Motor neuron (in vitro differentiated cells): ENCODE results near the gene EFNA1. TPM values are rescaled to one million over a fixed set of nuclear protein-coding genes. Genes with fewer than 3 reads are reported as not detected.
A peak's percentile ranks its signal among the peaks of the same experiment; 100 is the strongest.

ENCODE experiments used
- ATAC-seq, 8 experiments: fragments of 200-7000 bp; cut with Tn5 transposase; replicated peaks in 6 of 8; 2 replicates each; pipeline ENCODE4 v1.8.0; 2021; ENCODE audit warnings: mild to moderate bottlenecking in 8 of 8, moderate library complexity in 8 of 8
- H3K27ac ChIP-seq, 2 donors: fragments of 250-450 bp; sonication (Bioruptor Pico); 2 replicates each; pipeline ENCODE4 v1.9.0; 2021; ENCODE audit warnings: antibody characterized with exemption in 2 of 2, mild to moderate bottlenecking in 2 of 2, moderate library complexity in 1 of 2
- H3K4me1 ChIP-seq, 2 donors: fragments of 250-450 bp; sonication (Bioruptor Pico); replicated peaks in 1 of 2; 2 replicates each; pipeline ENCODE4 v1.6.1; 2021; ENCODE audit warnings: antibody characterized with exemption in 2 of 2, mild to moderate bottlenecking in 2 of 2, moderate library complexity in 1 of 2
- H3K4me3 ChIP-seq, 5 donors: fragments of 250-450 bp; sonication (Bioruptor Pico); 2 replicates each; pipeline ENCODE4 v1.9.0; 2021; ENCODE audit warnings: antibody characterized with exemption in 5 of 5, mild to moderate bottlenecking in 5 of 5, moderate library complexity in 4 of 5
- WGBS, 10 experiments: fragments of 450-650 bp; shearing (Covaris generic); methylation state at CpG; one replicate each; pipeline ENCODE4 v1.0.0; 2022; 5-methylcytosine and 5-hydroxymethylcytosine counted together
- in situ Hi-C, 9 experiments: fragments of 400-800 bp; cut with MboI; loops; one replicate each; pipeline ENCODE4 v1.15.0; 2021; ENCODE audit warnings: low sequenced_read_pairs in 9 of 9, low pct_unique_long_range_greater_than_20kb in 2 of 9; ENCODE audit not compliant: unreplicated experiment in 9 of 9
- total RNA-seq, 8 experiments: library from RNA; unstranded; fragments of 300-600 nt; gene quantifications; 2 replicates each; pipeline versions ENCODE4 v1.2.3 to v1.2.4, GENCODE V29; 2022

The EFNA1 gene
- total RNA-seq, 8 experiments from 2014 or later, result 0.92 to 61.0 (median 1.6) TPM

DNA sequence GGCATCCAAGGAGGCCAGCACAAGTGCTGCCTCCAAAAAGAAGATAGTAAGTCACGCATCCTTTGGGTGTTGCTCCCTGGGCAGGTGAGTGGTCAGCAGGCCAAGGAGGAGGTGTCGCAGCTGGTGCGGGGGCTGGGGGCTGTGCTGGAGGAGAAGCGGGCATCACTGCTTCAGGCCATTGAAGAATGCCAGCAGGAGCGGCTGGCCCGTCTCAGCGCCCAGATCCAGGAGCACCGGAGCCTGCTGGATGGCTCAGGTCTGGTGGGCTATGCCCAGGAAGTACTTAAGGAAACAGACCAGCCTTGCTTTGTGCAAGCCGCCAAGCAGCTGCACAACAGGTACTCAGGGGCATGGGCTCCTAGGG, 50.2 kb downstream of the EFNA1 start:
- no peak overlapping the region for H3K4me3 ChIP-seq
- H3K4me1 ChIP-seq, result peaks cover 10 to 11% of the 10 kb centered on the region in 2 donors
- no peak for ATAC-seq
- in situ Hi-C loops, result no loop called here
- WGBS, 10 experiments, result 80 to 98% (median 93%) methylated on average over 1 to 7 of the region's 9 CpGs; no CpG with 5 or more reads in 6 of the 10 experiments
- no peak overlapping the region for H3K27ac ChIP-seq

DNA sequence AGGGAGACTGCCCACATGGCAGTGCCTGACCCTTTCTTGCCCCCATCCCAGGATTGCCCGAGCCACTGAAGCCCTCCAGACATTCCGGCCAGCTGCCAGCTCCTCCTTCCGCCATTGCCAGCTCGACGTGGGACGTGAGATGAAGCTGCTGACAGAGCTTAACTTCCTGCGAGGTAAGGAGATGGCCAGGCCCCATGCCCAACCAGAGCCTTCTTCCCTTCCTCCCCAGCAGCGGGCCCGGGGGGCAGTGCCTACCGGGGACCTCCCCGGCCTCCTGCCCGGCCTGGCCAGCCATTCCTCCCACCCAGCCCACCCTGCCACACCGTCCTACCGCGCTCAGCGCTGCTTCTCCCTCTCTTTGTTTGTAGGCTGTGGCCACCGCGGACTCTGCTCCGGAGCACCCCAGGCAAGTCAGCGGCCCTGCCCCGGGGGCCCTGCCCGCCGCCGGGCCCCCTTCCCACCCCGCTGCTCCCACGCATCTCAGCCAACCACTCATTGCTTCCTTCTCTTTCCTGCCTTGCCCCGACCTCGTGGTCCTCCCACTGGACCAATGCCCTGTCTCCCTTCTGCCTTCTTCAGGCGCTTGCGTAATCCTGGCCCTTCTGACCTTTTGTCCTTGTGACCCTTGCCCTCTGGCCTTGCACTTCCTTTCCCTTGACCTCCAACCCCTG, 50.9 kb downstream of the EFNA1 start:
- in situ Hi-C loops, result no loop called here
- peaks cover 10 to 11% of the 10 kb centered on the region in 2 donors for H3K4me1 ChIP-seq
- WGBS, 10 experiments, result 67 to 100% (median 95%) methylated on average over 1 to 11 of the region's 30 CpGs; no CpG with 5 or more reads in 4 of the 10 experiments
- no peak overlapping the region for H3K4me3 ChIP-seq
- ATAC-seq, result no peak
- no peak overlapping the region for H3K27ac ChIP-seq

DNA sequence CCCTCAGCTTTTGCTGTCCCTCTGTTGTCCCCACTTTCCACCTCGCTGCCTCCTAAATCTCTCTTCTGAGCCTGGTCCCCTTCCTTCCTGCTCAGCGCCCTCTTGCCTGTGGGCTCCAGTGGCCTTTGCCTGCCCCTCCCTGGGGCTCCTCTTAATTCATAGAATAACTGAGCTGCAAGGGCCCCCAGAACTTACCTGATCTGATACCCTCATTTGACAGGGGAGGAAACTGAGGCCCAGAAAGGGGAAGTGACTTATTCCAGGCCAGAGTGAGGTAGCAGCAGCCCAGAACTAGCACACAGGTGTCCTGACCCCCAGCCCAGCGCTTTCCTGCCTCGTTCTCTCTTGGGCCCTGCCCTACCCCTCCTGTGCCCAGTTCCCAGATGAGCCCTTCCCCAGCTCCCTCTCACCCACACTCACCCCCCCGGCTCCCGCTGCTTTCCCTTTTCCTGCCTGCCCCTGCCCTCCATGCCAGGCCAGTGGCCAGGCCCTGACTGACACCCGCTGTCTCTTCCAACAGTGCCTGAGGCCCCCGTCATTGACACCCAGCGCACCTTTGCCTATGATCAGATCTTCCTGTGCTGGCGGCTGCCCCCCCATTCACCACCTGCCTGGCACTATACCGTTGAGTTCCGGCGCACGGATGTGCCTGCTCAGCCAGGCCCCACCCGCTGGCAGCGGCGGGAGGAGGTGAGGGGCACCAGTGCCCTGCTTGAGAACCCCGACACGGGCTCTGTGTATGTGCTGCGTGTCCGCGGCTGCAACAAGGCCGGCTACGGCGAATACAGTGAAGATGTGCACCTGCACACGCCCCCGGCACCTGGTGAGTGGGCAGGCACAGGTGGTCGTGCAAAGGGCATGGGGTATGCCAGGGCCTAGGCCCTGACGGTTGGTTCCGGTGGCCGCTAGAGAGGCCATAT, 51.7 kb downstream of the EFNA1 start:
- 71 to 100% (median 98%) methylated on average over 1 to 20 of the region's 31 CpGs; no CpG with 5 or more reads in 2 of the 10 experiments for WGBS, 10 experiments
- H3K27ac ChIP-seq, result no peak overlapping the region
- no peak overlapping the region for H3K4me3 ChIP-seq
- peaks cover 10 to 11% of the 10 kb centered on the region in 2 donors for H3K4me1 ChIP-seq
- no peak for ATAC-seq
- in situ Hi-C loops, result no loop called here

DNA sequence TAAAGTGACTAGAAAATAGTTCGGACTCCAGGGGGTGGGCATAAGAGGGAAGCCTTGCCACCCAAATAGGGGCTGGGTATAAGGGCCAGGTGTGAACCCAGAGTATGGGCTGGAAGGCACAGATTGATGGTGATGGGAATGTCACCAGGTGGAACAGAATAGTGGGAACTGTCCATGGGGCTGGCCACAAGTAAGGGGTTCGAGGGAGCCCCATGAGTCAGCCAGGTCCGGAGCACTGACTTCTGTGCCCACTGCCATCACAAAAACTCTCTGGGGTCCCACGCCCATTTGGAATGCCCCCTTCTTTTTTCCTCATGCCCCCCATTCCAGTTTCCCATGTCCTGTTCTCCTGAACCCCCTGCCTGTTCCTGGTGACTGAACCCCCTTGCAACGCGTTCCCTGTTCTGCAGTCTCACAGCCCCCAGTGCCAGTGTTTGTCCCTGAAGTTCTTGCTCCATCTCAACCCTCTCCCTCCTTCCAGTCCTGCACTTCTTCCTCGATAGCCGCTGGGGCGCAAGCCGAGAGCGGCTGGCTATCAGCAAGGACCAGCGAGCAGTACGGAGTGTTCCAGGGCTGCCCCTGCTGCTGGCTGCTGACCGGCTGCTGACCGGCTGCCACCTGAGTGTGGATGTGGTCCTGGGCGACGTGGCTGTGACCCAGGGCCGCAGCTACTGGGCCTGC, 53.8 kb downstream of the EFNA1 start:
- H3K27ac ChIP-seq, result no peak overlapping the region

DNA sequence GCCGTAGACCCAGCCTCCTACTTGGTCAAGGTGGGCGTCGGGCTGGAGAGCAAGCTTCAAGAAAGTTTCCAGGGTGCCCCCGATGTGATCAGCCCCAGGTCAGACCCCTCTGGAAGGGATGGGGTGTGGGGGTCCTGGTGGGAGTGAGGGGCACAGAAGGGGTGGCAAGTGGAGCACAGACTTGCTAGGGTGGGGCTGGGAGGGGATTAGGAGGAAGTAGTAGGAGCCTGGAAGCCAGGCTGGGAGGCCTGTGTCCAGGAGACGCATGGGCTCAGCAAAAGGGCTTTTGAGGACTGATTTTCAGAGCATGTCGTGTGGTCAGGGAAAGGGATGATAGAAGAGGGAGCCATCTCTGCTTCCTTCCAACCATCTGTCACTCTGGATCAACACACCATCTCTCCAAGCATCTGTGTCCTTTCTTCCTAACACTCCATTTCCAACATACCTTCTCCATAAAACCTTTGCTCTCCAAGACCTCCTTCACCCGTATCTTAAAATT, 54.4 kb downstream of the EFNA1 start:
- Histone ChIP-seq H3K4me3 (no peak overlapping the region), H3K27ac (no peak overlapping the region), H3K4me1 (no peaks in the 10 kb centered on the region)
- ATAC-seq, result no peak
- WGBS, 10 experiments, result 100% methylated on average over 1 to 2 of the region's 7 CpGs; no CpG with 5 or more reads in 6 of the 10 experiments
- in situ Hi-C loops, result no loop called here

More for the DNA sequence above, 53.8 kb downstream of the EFNA1 start:
- no peak overlapping the region for H3K4me3 ChIP-seq
- peaks cover 0 to under 1% of the 10 kb centered on the region in 2 donors for H3K4me1 ChIP-seq
- WGBS, 10 experiments, result 42 to 100% (median 99%) methylated on average over 3 to 14 of the region's 18 CpGs; no CpG with 5 or more reads in 5 of the 10 experiments
- in situ Hi-C loops, result no loop called here
- no peak for ATAC-seq

DNA sequence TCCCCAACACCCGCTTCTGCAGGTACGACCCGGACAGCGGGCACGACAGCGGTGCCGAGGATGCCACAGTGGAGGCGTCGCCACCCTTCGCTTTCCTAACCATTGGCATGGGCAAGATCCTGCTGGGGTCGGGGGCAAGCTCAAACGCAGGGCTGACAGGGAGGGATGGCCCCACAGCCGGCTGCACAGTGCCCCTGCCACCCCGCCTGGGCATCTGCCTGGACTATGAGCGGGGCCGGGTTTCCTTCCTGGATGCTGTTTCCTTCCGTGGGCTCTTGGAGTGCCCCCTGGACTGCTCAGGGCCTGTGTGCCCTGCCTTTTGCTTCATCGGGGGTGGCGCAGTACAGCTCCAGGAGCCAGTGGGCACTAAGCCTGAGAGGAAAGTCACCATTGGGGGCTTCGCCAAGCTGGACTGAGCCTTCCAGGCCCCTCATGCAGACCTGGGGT, 56.1 kb downstream of the EFNA1 start:
- Histone ChIP-seq H3K4me3 (no peak overlapping the region), H3K4me1 (no peaks in the 10 kb centered on the region), H3K27ac (no peak overlapping the region)
- ATAC-seq, result peak in 4 of 8 experiments; percentile 2 to 20 (median 8)
- in situ Hi-C loops, result no loop called here
- 60 to 100% (median 96%) methylated on average over 1 to 12 of the region's 20 CpGs; no CpG with 5 or more reads in 2 of the 10 experiments for WGBS, 10 experiments

DNA sequence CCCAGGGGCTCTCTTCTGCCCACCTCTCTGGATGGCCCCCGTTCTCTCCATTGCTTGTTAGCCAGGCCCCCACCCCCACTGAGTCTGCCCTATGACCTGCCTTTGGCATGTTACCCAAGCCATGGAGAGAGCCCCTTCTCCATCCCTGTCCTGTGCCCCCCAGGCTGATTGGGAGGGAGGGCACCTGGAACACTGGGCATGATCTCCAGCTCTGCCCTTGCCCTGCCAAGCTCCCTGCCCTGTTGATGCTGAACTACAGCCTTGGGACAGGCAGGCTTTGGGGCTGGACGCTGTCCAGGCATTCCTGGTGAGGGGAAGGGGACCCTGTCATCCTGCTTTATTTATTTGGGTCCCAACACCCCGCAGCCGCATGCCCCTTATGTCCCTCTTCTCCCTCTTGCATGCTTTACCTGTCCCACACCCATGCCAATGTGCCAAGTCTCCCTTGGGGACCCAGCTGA, 56.7 kb downstream of the EFNA1 start:
- Histone ChIP-seq H3K27ac (no peak overlapping the region), H3K4me3 (no peak overlapping the region), H3K4me1 (no peaks in the 10 kb centered on the region)
- in situ Hi-C loops, result no loop called here
- 91 to 100% (median 92%) methylated on average over 1 to 4 of the region's 4 CpGs; no CpG with 5 or more reads in 7 of the 10 experiments for WGBS, 10 experiments
- ATAC-seq, result peak in 1 of 8 experiments; percentile 5

Other genes starting within 250 kb of the EFNA1 start
- 10 to 100 TPM; 11.5 to 47.1 (median 24.6) TPM for gene PMVK, start 191.2 kb upstream of the EFNA1 start, total RNA-seq
- 100 to 1,000 TPM in 2 of 8 experiments, 10 to 100 TPM in 6; 12.4 to 156 (median 30.8) TPM for gene PBXIP1, start 171.8 kb upstream of the EFNA1 start, total RNA-seq
- gene PYGO2, start 166.1 kb upstream of the EFNA1 start, total RNA-seq, result 10 to 100 TPM; 14.4 to 49.9 (median 26.5) TPM
- 100 to 1,000 TPM in 2 of 8 experiments, 10 to 100 TPM in 6; 24.8 to 184 (median 53.5) TPM for gene SHC1, start 157.1 kb upstream of the EFNA1 start, total RNA-seq
- gene CKS1B, start 153.2 kb upstream of the EFNA1 start, total RNA-seq, result 100 to 1,000 TPM in 1 of 8 experiments, 10 to 100 TPM in 7; 21.6 to 257 (median 42.5) TPM
- gene FLAD1, start 144.5 kb upstream of the EFNA1 start, total RNA-seq, result 10 to 100 TPM; 34.1 to 76.9 (median 49.2) TPM
- gene LENEP, start 134.3 kb upstream of the EFNA1 start, total RNA-seq, result 1 to 10 TPM in 4 of 8 experiments, under 1 TPM in 3, not detected in 1; 0.38 to 3.4 (median 1.3) TPM
- gene ZBTB7B, start 125.1 kb upstream of the EFNA1 start, total RNA-seq, result 10 to 100 TPM in 3 of 8 experiments, 1 to 10 TPM in 5; 3.1 to 26.9 (median 8.6) TPM
- 1 to 10 TPM in 2 of 8 experiments, under 1 TPM in 5, not detected in 1; 0.22 to 2.8 (median 0.78) TPM for gene DCST2, start 94.1 kb upstream of the EFNA1 start, total RNA-seq
- under 1 TPM in 2 of 8 experiments, not detected in 6; 0.16 to 1.00 TPM for gene DCST1, start 94.1 kb upstream of the EFNA1 start, total RNA-seq
- 10 to 100 TPM; 15.7 to 76.9 (median 28.1) TPM for gene ADAM15, start 76.6 kb upstream of the EFNA1 start, total RNA-seq
- 10 to 100 TPM in 2 of 8 experiments, 1 to 10 TPM in 6; 5.4 to 10.9 (median 7.7) TPM for gene EFNA4, start 64.1 kb upstream of the EFNA1 start, total RNA-seq
- gene EFNA3, start 49.0 kb upstream of the EFNA1 start, total RNA-seq, result 10 to 100 TPM in 5 of 8 experiments, 1 to 10 TPM in 2, under 1 TPM in 1; 0.71 to 53.7 (median 27.8) TPM
- 10 to 100 TPM; 11.7 to 54.8 (median 18.9) TPM for gene SLC50A1, start 8.0 kb downstream of the EFNA1 start, total RNA-seq
- gene DPM3, start 12.7 kb downstream of the EFNA1 start, total RNA-seq, result 100 to 1,000 TPM in 4 of 8 experiments, 10 to 100 TPM in 4; 54.1 to 173 (median 119) TPM
- 100 to 1,000 TPM; 166 to 272 (median 202) TPM for gene KRTCAP2, start 45.4 kb downstream of the EFNA1 start, total RNA-seq
- gene TRIM46, start 46.0 kb downstream of the EFNA1 start, total RNA-seq, result 10 to 100 TPM in 4 of 8 experiments, 1 to 10 TPM in 2, under 1 TPM in 2; 0.20 to 20.2 (median 11.4) TPM
- gene THBS3, start 80.0 kb downstream of the EFNA1 start, total RNA-seq, result 10 to 100 TPM; 12.4 to 51.2 (median 21.0) TPM
- 10 to 100 TPM; 32.9 to 65.0 (median 44.2) TPM for gene MTX1, start 80.8 kb downstream of the EFNA1 start, total RNA-seq
- gene ENTREP3, start 127.6 kb downstream of the EFNA1 start, total RNA-seq, result 10 to 100 TPM in 6 of 8 experiments, 1 to 10 TPM in 2; 5.5 to 38.6 (median 22.6) TPM
- 100 to 1,000 TPM in 3 of 8 experiments, 10 to 100 TPM in 5; 52.0 to 115 (median 80.0) TPM for gene SCAMP3, start 134.5 kb downstream of the EFNA1 start, total RNA-seq
- gene CLK2, start 145.6 kb downstream of the EFNA1 start, total RNA-seq, result 100 to 1,000 TPM in 1 of 8 experiments, 10 to 100 TPM in 7; 25.4 to 103 (median 48.0) TPM
- 10 to 100 TPM in 5 of 8 experiments, 1 to 10 TPM in 2, under 1 TPM in 1; 0.76 to 33.4 (median 12.1) TPM for gene HCN3, start 149.6 kb downstream of the EFNA1 start, total RNA-seq
- 1 to 10 TPM in 1 of 8 experiments, under 1 TPM in 7; 0.07 to 1.1 (median 0.17) TPM for gene PKLR, start 173.6 kb downstream of the EFNA1 start, total RNA-seq
- 100 to 1,000 TPM in 7 of 8 experiments, 10 to 100 TPM in 1; 93.5 to 448 (median 218) TPM for gene FDPS, start 181.0 kb downstream of the EFNA1 start, total RNA-seq
- 10 to 100 TPM in 7 of 8 experiments, 1 to 10 TPM in 1; 8.4 to 92.6 (median 49.8) TPM for gene RUSC1, start 193.0 kb downstream of the EFNA1 start, total RNA-seq